RPMI8226 (cell line): ENCODE data around the gene OR5T2.
A peak's percentile ranks its signal among the peaks of the same experiment; 100 is the strongest.

Experiments
- DNase-seq: peaks from one replicate; pipeline ENCODE4 v3.0.0-alpha.2; 2015

The OR5T2 gene

GRCh38 chr11:56234155-56234554 is at the start of gene OR5T2:
Gene OR5T2, minus strand, starts transcription at chr11:56234255. Its CDS starts 1,193 bp downstream, at chr11:56233062.
- DNase-seq = no peak

- no peak for DNase-seq
These were observed 39.8 kb upstream of the OR5T2 start, which contains the start of gene OR5T1 for GRCh38 chr11:56273854-56274253. Gene OR5T1, plus strand, starts transcription at chr11:56274154. Its CDS starts 1,485 bp downstream, at chr11:56275639.

DNA sequence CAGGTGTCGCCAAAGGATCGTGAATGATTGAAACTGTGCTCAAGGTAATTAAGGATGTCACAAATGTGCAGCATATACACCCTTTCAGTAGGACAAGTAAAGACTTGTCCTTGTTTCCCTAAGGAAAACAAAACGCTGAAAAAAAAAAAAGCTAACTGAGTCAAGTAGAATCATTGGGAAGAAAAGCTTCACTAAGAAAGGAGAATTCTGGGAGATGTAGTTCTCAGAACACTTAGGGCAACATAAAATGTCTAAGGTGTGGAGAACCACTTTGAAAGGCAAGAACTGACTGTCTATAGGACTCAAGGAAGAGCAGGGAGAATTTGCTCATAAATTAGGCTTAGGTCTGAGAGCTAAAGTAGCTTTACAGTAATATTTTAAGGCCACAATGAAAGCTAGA is 37.0 kb upstream of the OR5T2 start:
- peak; percentile 4 for DNase-seq

DNA sequence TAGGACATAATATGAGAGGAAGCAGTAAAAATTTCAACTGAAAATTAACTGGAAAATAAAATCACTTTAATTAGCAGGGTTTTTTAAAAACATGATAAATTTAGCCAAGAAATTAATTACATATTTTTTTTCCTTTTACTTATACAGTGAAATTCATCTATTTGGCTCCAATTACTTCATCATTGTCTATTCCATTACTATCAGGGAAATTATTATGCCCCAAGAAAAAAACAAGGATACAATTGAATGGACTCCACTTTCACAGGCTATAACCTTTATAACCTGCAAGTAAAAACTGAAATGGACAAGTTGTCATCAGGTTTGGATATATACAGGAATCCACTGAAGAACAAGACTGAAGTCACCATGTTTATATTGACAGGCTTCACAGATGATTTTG is 17.9 kb upstream of the OR5T2 start, which contains the start of gene OR5T3:
Gene OR5T3 (plus strand): TSS at position 301 of the 400 bp plus-strand sequence. CDS start 0 bp downstream, at position 301.
- no peak for DNase-seq

DNA sequence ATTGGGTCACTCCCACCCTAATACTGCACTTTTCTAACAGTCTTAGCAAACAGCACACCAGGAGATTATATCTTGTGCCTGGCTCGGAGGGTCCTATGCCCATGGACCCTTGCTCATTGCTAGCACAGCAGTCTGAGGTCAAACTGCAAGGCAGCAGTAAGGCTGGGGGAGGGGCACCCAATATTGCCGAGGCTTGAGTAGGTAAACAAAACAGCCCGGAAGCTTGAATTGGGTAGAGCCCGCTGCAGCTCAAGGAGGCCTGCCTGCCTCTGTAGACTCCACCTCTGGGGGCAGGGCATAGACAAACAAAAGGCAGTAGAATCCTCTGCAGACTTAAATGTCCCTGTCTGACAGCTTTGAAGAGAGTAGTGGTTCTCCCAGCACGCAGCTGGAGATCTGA is 14.3 kb downstream of the OR5T2 start:
- peak; percentile 9 for DNase-seq

DNA sequence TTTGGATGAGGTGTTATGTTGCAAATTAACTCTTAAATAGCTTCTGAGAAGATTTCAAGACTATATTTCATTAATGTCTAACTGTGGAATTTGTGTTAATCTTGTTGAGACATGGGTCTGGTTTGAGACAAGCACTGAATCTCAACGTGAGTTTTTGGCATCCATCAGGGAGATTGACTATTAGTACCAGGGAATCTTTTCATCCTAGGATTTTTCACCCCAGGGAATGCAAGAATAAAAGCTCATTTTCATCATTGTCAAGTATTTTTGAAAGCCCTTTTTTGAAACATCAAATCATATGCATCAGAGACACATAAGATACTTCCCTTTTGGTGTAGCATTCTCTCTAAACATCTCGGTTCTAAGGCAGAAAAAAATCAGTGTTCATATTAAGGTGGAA is 19.5 kb downstream of the OR5T2 start:
- DNase-seq = no peak

DNA sequence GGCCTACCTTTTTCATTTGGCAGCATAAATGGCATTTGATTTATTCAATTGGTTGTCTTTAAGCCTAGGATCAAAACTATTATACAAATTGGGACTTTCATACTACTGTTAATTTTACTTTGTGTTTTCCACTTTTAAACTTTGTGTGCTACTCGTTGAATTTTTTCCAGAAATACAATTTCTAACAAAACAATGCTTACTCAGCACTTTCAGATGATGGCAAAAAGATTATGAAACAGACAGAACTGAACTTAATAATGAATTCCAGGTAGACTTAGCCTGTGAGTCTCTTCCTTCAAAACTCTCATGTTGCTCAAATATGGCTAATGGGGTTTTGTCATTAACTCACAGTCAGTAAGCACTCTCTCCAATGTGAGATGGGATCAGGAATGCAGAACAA is 26.3 kb downstream of the OR5T2 start:
- DNase-seq = no peak

DNA sequence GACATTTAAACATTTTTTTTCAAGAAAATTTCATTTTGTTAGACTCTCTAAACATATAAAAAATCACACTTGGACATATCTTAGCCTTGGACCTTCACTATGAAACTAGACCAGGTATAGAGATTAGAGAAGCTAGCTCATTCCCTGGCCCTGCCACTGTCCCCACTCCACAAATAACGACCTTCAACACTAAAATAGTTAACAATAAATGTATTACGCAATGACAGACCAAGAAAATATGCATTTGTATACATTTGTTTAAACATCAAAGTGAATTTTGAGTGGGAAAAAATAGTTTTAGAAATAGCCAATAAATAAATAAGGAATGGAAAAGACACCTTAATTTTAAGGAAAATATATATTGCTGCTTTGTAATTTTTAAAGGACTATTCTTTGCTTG is 36.7 kb downstream of the OR5T2 start:
- no peak for DNase-seq

- no peak for DNase-seq
These were observed 37.4 kb downstream of the OR5T2 start for GRCh38 chr11:56196705-56197104.

GRCh38 chr11:56188602-56189001 is 45.5 kb downstream of the OR5T2 start:
- no peak for DNase-seq

GRCh38 chr11:56183459-56183858 is 50.6 kb downstream of the OR5T2 start:
- no peak for DNase-seq
